ENCODE data around the gene LINC00632. TPM values are rescaled to one million over a fixed set of nuclear protein-coding genes. Genes with fewer than 3 reads are reported as not detected.
"Not testable (repeated sequence)": the region's sequence is repeated elsewhere in the genome, so short reads cannot be mapped to it uniquely, and the experiment has no call there.

LINC00632 gene
- total RNA-seq (not detected), polyA plus RNA-seq (under 1 TPM in 1 of 3 donors, not detected in 2; 0.31 TPM), total RNA-seq (0 to 0.50 (median 0.28) reads per million in 6 experiments)

GRCh38 chrX:140709421-140709846 is at the start of gene LINC00632:
LINC00632 (plus strand) TSS chrX:140709759.
- Mint-ChIP-seq H3K9me3 (no peaks in the 10 kb centered on the region), H3K4me1 (peaks cover 0 to 6% (median 2%) of the 10 kb centered on the region in 4 donors), H3K27me3 (peaks cover 0 to 5% (median 0%) of the 10 kb centered on the region in 5 donors), H3K27ac (no peak within 1 kb of the TSS), H3K36me3 (no peaks in the 10 kb centered on the region), H3K4me3 (no peak within 1 kb of the TSS)
- DNase-seq (no peak), ATAC-seq (no peak)
- POLR2A ChIA-PET: no interaction called here

GRCh38 chrX:140661643-140662042 is 47.9 kb upstream of the LINC00632 start:
- no peak for ATAC-seq
- no peaks in the 10 kb centered on the region for H3K9me3 Mint-ChIP-seq
- DNase-seq: no peak

GRCh38 chrX:140664939-140665338 is 44.6 kb upstream of the LINC00632 start:
- Mint-ChIP-seq H3K4me3 (no peak overlapping the region), H3K36me3 (no peaks in the 10 kb centered on the region), H3K4me1 (no peaks in the 10 kb centered on the region), H3K9me3 (no peaks in the 10 kb centered on the region), H3K27ac (no peak overlapping the region), H3K27me3 (peaks cover 0 to 2% (median 0%) of the 10 kb centered on the region in 5 donors)
- no peak for DNase-seq
- ATAC-seq: no peak
- POLR2A ChIA-PET: no interaction called here

More at GRCh38 chrX:140661643-140662042, 47.9 kb upstream of the LINC00632 start:
- no peak overlapping the region for H3K4me3 Mint-ChIP-seq
- no peaks in the 10 kb centered on the region for H3K36me3 Mint-ChIP-seq
- POLR2A ChIA-PET: no interaction called here
- H3K27me3 Mint-ChIP-seq: peaks cover 0 to 6% (median 0%) of the 10 kb centered on the region in 5 donors
- no peak overlapping the region for H3K27ac Mint-ChIP-seq
- no peaks in the 10 kb centered on the region for H3K4me1 Mint-ChIP-seq

- no peak overlapping the region for H3K4me3 Mint-ChIP-seq
- DNase-seq (no peak), ATAC-seq (no peak)
- POLR2A ChIA-PET: no interaction called here
- no peaks in the 10 kb centered on the region for H3K9me3 Mint-ChIP-seq
- H3K4me1 Mint-ChIP-seq: no peaks in the 10 kb centered on the region
- H3K27ac Mint-ChIP-seq: no peak overlapping the region
- no peaks in the 10 kb centered on the region for H3K36me3 Mint-ChIP-seq
- no peaks in the 10 kb centered on the region for H3K27me3 Mint-ChIP-seq
Observed at GRCh38 chrX:140672840-140673731, 36.5 kb upstream of the LINC00632 start.

- peaks cover 0 to 3% (median 0%) of the 10 kb centered on the region in 5 donors for H3K27me3 Mint-ChIP-seq
- H3K36me3 Mint-ChIP-seq: no peaks in the 10 kb centered on the region
- no peak overlapping the region for H3K27ac Mint-ChIP-seq
- DNase-seq (no peak), ATAC-seq (no peak)
- peaks cover 0 to 5% (median 2%) of the 10 kb centered on the region in 9 donors for H3K9me3 Mint-ChIP-seq
- H3K4me1 Mint-ChIP-seq: no peaks in the 10 kb centered on the region
- H3K4me3 Mint-ChIP-seq: no peak overlapping the region
- POLR2A ChIA-PET: no interaction called here
Observed at GRCh38 chrX:140687706-140688105, 21.9 kb upstream of the LINC00632 start.

- ATAC-seq, H3K4me3 Mint-ChIP-seq, H3K4me1 Mint-ChIP-seq, H3K27ac Mint-ChIP-seq, POLR2A ChIA-PET, H3K9me3 Mint-ChIP-seq, H3K36me3 Mint-ChIP-seq, H3K27me3 Mint-ChIP-seq, DNase-seq: not testable (repeated sequence)
Observed at GRCh38 chrX:140691596-140691995, 18.0 kb upstream of the LINC00632 start.

- no peaks in the 10 kb centered on the region for H3K4me1 Mint-ChIP-seq
- peaks cover 0 to 3% (median 0%) of the 10 kb centered on the region in 9 donors for H3K9me3 Mint-ChIP-seq
- H3K36me3 Mint-ChIP-seq: no peaks in the 10 kb centered on the region
- DNase-seq: no peak
- no peak overlapping the region for H3K4me3 Mint-ChIP-seq
- H3K27me3 Mint-ChIP-seq: peaks cover 0 to under 1% (median 0%) of the 10 kb centered on the region in 5 donors
- POLR2A ChIA-PET: no interaction called here
- H3K27ac Mint-ChIP-seq: no peak overlapping the region
- ATAC-seq: no peak
Observed at GRCh38 chrX:140697618-140698017, 11.9 kb upstream of the LINC00632 start.

GRCh38 chrX:140701480-140701879 is 8.1 kb upstream of the LINC00632 start:
- H3K27me3 Mint-ChIP-seq: no peaks in the 10 kb centered on the region
- no peak overlapping the region for H3K27ac Mint-ChIP-seq
- ATAC-seq (no peak), DNase-seq (no peak)
- POLR2A ChIA-PET: no interaction called here
- no peaks in the 10 kb centered on the region for H3K4me1 Mint-ChIP-seq
- H3K9me3 Mint-ChIP-seq: peaks cover 0 to 3% (median 0%) of the 10 kb centered on the region in 9 donors
- H3K36me3 Mint-ChIP-seq: no peaks in the 10 kb centered on the region
- no peak overlapping the region for H3K4me3 Mint-ChIP-seq

GRCh38 chrX:140710710-140711109 is 1.2 kb downstream of the LINC00632 start:
- no peak for ATAC-seq
- no peaks in the 10 kb centered on the region for H3K9me3 Mint-ChIP-seq
- POLR2A ChIA-PET: no interaction called here

GRCh38 chrX:140711894-140712293 is 2.3 kb downstream of the LINC00632 start:
- Mint-ChIP-seq H3K27ac (peak overlapping the region in 1 of 10 donors; percentile 23), H3K36me3 (no peaks in the 10 kb centered on the region), H3K9me3 (no peaks in the 10 kb centered on the region), H3K4me1 (peaks cover 0 to 6% (median 2%) of the 10 kb centered on the region in 4 donors), H3K27me3 (peaks cover 0 to 5% (median 0%) of the 10 kb centered on the region in 5 donors), H3K4me3 (no peak overlapping the region)
- DNase-seq (no peak), ATAC-seq (no peak)
- POLR2A ChIA-PET: no interaction called here

More at GRCh38 chrX:140710710-140711109, 1.2 kb downstream of the LINC00632 start:
- Mint-ChIP-seq H3K4me3 (no peak overlapping the region), H3K27me3 (peaks cover 0 to 5% (median 0%) of the 10 kb centered on the region in 5 donors), H3K4me1 (peaks cover 0 to 6% (median 2%) of the 10 kb centered on the region in 4 donors), H3K27ac (no peak overlapping the region), H3K36me3 (no peaks in the 10 kb centered on the region)
- no peak for DNase-seq

- Mint-ChIP-seq H3K27me3 (peaks cover 0 to 5% (median 0%) of the 10 kb centered on the region in 5 donors), H3K4me1 (peaks cover 0 to 6% (median 2%) of the 10 kb centered on the region in 4 donors), H3K4me3 (peak overlapping the region in 6 of 10 donors; percentile 39 to 62 (median 49)), H3K27ac (peak overlapping the region in 2 of 10 donors; percentile 30 to 41), H3K36me3 (no peaks in the 10 kb centered on the region), H3K9me3 (no peaks in the 10 kb centered on the region)
- ATAC-seq: peak in 1 of 2 donors; percentile 83
- peak in 7 of 10 donors; percentile 23 to 58 (median 39) for DNase-seq
- POLR2A ChIA-PET: no interaction called here
Observed at GRCh38 chrX:140712413-140713173, 3.0 kb downstream of the LINC00632 start.

- H3K27ac Mint-ChIP-seq: peak overlapping the region in 2 of 10 donors; percentile 30 to 41
- no peaks in the 10 kb centered on the region for H3K9me3 Mint-ChIP-seq
- H3K27me3 Mint-ChIP-seq: peaks cover 0 to 5% (median 0%) of the 10 kb centered on the region in 5 donors
- no peaks in the 10 kb centered on the region for H3K36me3 Mint-ChIP-seq
- H3K4me3 Mint-ChIP-seq: peak overlapping the region in 4 of 10 donors; percentile 4 to 62 (median 52)
- DNase-seq (peak in 1 of 10 donors; percentile 4), ATAC-seq (peak in 1 of 2 donors; percentile 48)
- H3K4me1 Mint-ChIP-seq: peaks cover 0 to 6% (median 2%) of the 10 kb centered on the region in 4 donors
- POLR2A ChIA-PET: no interaction called here
Observed at GRCh38 chrX:140713174-140713539, 3.6 kb downstream of the LINC00632 start.

- Mint-ChIP-seq H3K4me3 (no peak overlapping the region), H3K36me3 (no peaks in the 10 kb centered on the region), H3K27me3 (peaks cover 0 to 6% (median 3%) of the 10 kb centered on the region in 5 donors), H3K4me1 (peaks cover 0 to 6% (median 2%) of the 10 kb centered on the region in 4 donors), H3K9me3 (no peaks in the 10 kb centered on the region), H3K27ac (no peak overlapping the region)
- POLR2A ChIA-PET: no interaction called here
- ATAC-seq (no peak), DNase-seq (no peak)
Observed at GRCh38 chrX:140715787-140716186, 6.2 kb downstream of the LINC00632 start.
